ENCODE measurements around the gene GALR2. TPM values are rescaled to one million over a fixed set of nuclear protein-coding genes. Genes with fewer than 3 reads are reported as not detected.

GALR2 gene
- total RNA-seq, 2 donors from 2014 or later: not detected

DNA sequence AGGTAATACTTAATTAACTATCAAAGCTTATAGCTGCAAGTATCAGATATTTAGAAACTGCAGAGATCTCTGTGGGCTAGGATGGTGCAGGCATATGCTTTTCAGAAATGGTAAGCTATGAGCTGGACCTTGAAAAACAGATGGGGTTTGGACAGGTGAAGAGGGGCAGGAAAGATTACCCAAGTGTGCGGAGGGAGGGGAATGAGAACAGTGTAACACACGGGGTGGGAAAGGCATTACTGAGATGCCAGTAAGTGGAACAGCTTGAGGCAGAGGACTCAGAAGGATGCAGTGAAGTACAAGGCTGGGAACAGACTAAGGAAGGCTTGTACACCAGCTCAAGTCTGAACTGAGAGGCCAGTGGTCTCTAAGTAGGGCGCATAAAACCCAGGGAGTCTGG lies 25.3 kb upstream of the GALR2 start:
- Histone ChIP-seq H3K4me3 (no peak overlapping the region), H3K4me1 (peaks cover 0 to 8% of the 10 kb centered on the region in 2 donors), H3K27ac (no peak overlapping the region), H3K9me3 (no peaks in the 10 kb centered on the region), H3K36me3 (peaks cover 80% of the 10 kb centered on the region), H3K27me3 (no peaks in the 10 kb centered on the region)
- no peak for DNase-seq (ENCODE audit: low spot score)
- TF ChIP-seq, protein P1, sequence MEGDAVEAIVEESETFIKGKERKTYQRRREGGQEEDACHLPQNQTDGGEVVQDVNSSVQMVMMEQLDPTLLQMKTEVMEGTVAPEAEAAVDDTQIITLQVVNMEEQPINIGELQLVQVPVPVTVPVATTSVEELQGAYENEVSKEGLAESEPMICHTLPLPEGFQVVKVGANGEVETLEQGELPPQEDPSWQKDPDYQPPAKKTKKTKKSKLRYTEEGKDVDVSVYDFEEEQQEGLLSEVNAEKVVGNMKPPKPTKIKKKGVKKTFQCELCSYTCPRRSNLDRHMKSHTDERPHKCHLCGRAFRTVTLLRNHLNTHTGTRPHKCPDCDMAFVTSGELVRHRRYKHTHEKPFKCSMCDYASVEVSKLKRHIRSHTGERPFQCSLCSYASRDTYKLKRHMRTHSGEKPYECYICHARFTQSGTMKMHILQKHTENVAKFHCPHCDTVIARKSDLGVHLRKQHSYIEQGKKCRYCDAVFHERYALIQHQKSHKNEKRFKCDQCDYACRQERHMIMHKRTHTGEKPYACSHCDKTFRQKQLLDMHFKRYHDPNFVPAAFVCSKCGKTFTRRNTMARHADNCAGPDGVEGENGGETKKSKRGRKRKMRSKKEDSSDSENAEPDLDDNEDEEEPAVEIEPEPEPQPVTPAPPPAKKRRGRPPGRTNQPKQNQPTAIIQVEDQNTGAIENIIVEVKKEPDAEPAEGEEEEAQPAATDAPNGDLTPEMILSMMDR (IDR thresholded peaks at IDR 0.05): no peak

DNA sequence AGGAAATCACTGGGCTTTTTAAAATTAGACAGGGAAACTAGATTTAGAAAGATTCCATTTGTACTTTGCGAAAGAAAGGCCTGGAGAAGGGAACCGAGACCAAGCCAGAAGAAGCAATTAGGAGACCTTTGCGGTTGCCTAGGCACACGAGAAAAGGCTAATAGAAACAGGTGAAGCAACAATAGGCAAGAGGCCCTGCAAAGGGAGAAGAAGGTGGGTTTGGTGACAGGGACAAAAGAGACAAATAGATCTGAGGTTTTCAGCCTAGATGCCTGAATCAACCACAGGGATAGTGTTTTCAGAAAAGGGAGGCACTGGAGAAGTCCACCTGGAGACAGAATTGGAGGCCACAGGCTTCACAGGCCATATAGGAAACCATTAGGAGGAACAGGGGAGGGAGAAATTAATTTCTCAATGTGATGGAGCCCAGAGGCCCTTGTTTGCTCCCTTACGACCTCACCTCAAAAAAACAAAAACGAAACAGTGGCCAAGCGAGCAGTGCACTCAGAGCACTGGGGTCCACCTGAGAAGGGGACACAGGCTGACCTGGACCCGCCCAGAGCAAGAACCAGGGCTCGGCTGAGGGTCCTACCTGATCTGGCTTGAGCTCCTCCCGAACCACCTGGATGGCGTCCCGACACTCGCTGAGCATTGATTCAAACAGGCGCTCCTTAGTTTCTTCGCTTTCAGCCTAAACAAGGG lies 24.6 kb upstream of the GALR2 start:
- peaks cover 77% of the 10 kb centered on the region for H3K36me3 ChIP-seq
- H3K27me3 ChIP-seq: no peaks in the 10 kb centered on the region
- TF ChIP-seq, protein P1 (IDR thresholded peaks at IDR 0.05): no peak
- no peaks in the 10 kb centered on the region for H3K9me3 ChIP-seq
- no peak overlapping the region for H3K27ac ChIP-seq
- no peak overlapping the region for H3K4me3 ChIP-seq
- peaks cover 0 to 8% of the 10 kb centered on the region in 2 donors for H3K4me1 ChIP-seq
- DNase-seq (ENCODE audit: low spot score): no peak

DNA sequence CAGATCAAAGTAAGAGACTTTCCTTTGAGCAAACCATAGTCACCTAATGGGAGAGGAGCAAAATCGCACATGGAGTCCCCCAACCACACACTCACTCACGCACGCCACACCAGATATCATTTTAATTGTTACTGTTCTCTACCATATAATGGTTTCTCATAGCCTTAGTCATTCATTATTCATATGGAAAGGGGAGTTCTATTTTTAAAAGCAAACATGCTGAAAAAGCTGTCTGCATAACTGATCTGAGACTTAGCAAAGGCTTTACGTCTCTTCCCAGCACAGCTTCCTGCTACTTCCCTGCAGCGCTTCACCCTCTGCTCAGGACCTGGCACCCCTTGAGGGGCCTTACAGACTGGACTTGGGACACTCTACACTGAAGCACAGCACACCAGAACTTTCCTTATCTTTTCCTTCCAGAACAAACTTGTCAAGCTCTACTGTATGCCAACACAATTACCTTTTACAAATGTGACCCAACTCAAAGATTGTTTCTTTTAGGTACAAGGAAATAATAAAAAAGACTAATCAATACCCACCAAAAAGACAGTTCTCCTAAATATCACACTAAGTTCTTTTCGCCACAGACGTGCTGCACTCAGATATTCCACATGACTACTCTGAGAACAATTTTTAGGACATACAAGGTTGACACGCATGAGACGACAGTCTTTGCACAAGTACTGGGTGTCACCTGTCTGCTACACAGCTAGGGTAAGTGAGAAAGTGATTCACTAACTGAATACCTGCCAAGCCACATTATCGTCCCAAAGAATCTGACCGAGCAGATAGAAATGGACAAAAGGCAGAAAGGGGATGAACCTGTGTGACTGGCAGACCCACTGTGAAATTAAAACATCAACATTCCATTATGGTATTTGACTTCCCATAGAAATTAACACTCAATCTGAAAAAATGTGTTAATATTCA lies 23.8 kb upstream of the GALR2 start:
- TF ChIP-seq, protein P1 (IDR thresholded peaks at IDR 0.05): no peak
- Histone ChIP-seq H3K27ac (no peak overlapping the region), H3K9me3 (no peaks in the 10 kb centered on the region), H3K36me3 (peaks cover 77% of the 10 kb centered on the region), H3K4me1 (peaks cover 0 to 8% of the 10 kb centered on the region in 2 donors), H3K4me3 (no peak overlapping the region), H3K27me3 (no peaks in the 10 kb centered on the region)
- DNase-seq (ENCODE audit: low spot score): no peak

DNA sequence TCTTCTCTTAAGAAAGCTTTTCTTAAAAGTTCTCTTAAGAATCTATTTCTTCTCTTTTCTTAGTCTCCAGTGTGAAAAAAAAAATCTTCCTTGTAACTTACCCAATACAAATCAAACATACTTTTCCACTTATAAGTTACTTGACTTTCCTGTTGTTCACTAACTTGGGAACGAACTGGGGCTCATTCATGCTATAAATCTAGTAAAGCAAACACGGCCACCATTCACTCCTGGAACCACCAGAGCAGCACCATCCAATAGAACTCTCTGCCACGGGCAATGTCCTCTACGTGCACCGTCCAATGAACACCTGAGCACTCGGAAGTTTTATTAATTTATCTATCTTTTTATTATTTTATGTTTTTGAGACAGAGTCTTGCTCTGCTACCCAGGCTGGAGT lies 23.0 kb upstream of the GALR2 start:
- TF ChIP-seq, protein P1 (IDR thresholded peaks at IDR 0.05): no peak
- no peak overlapping the region for H3K27ac ChIP-seq
- H3K27me3 ChIP-seq: no peaks in the 10 kb centered on the region
- no peak for DNase-seq (ENCODE audit: low spot score)
- H3K36me3 ChIP-seq: peaks cover 75% of the 10 kb centered on the region
- H3K4me1 ChIP-seq: peaks cover 0 to 8% of the 10 kb centered on the region in 2 donors
- no peaks in the 10 kb centered on the region for H3K9me3 ChIP-seq
- H3K4me3 ChIP-seq: no peak overlapping the region

DNA sequence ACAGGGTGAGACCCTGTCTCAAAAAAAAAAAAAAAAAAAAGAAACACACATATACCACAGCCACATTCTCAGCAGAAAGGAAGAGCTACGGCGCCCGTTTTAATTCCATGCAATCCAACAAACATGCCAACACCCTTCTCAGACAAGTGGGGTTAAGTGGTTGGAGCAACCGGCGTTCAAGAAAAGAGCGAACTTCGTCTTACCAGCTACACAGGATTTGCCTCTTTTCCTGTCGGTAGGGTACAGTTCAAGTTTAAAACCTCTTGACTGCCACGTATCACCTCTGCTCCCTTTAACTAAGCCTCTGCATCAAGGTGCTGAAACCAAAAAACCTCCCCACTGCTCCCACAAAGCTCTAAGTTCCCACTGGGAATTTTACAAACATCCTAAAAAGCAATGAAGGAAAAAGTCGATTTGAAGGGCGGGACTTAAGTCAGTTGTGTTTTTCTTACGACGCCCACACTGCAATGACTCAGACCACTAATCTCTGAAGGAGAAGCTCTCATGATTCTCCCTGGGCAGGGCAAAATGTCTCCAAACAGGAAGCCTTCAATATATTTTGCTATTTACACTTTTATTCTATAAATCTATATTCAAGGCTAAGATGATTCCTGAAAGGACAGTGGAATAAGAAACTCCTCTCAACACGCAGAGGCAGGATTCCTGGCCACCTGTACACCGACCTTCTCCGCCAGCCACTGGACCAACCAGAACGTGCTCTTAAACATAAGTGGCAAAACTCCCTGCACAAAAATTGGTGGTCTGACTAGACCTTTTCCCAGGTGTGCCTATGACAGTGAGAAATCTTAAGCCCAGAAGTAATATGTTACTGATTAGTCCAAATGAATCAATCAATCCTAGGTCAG lies 21.1 kb upstream of the GALR2 start:
- no peak for DNase-seq (ENCODE audit: low spot score)
- Histone ChIP-seq H3K27ac (no peak overlapping the region), H3K36me3 (peaks cover 75% of the 10 kb centered on the region), H3K4me3 (no peak overlapping the region), H3K9me3 (no peaks in the 10 kb centered on the region), H3K4me1 (peaks cover 0 to 8% of the 10 kb centered on the region in 2 donors), H3K27me3 (no peaks in the 10 kb centered on the region)
- TF ChIP-seq, protein P1 (IDR thresholded peaks at IDR 0.05): no peak

Measured in right atrium auricular region (tissue), 2 donors.